Right lobe of liver (tissue), 6 donors: ENCODE data around the gene SBK2. TPM values are rescaled to one million over a fixed set of nuclear protein-coding genes. Genes with fewer than 3 reads are reported as not detected.

Experiments used
- ATAC-seq, 4 donors: fragments of 200-7000 bp; cut with Tn5 transposase; one replicate each; pipeline ENCODE4 v1.9.1; 2020; ENCODE audit warnings: mild to moderate bottlenecking in 4 of 4, moderate library complexity in 4 of 4
- DNase-seq, 3 donors: peaks; one replicate each; pipeline ENCODE4 v3.0.0-alpha.2; 2020
- H3K27ac ChIP-seq, 3 donors: fragments of 200-600 bp; one replicate each; pipeline ENCODE4 v1.8.0; 2022
- H3K27me3 ChIP-seq, 2 donors: fragments of 200-600 bp; one replicate each; pipeline ENCODE4 v1.8.0; 2022
- H3K36me3 ChIP-seq, 4 donors: fragments of 200-600 bp; sonication (generic) in 1 of 4; one replicate each; pipeline versions ENCODE4 v1.5.1 to v1.8.0; 2017 to 2022; ENCODE audit warnings: control low read depth in 1 of 4
- H3K4me1 ChIP-seq, 4 donors: fragments of 200-600 bp; sonication (generic) in 1 of 4; one replicate each; pipeline versions ENCODE4 v1.5.1 to v1.8.0; 2017 to 2022; ENCODE audit warnings: control low read depth in 1 of 4
- H3K4me3 ChIP-seq, 3 donors: fragments of 200-600 bp; one replicate each; pipeline ENCODE4 v1.8.0; 2022
- H3K9me3 ChIP-seq, 4 donors: fragments of 200-600 bp; sonication (generic) in 1 of 4; one replicate each; pipeline versions ENCODE4 v1.5.1 to v1.8.0; 2017 to 2022; ENCODE audit warnings: control low read depth in 1 of 4
- POLR2A ChIP-seq: fragments of 450-650 bp; IDR thresholded peaks from one replicate; pipeline ENCODE4 v1.6.1; 2017; ENCODE audit warnings: antibody characterized with exemption, mild to moderate bottlenecking
- WGBS: methylation state at CpG from one replicate; pipeline ENCODE4 v1.1.6; 2018; ENCODE audit warnings: low coverage, low lambda C conversion rate; ENCODE audit not compliant: insufficient coverage; ENCODE audit errors: missing lambda C conversion rate; 5-methylcytosine and 5-hydroxymethylcytosine counted together
- intact Hi-C, 2 donors: fragments of 100-400 bp; cut with DNase I; formaldehyde crosslinking; loops; one replicate each; pipeline versions ENCODE4 v1.11.2 to v1.14.1; 2022
- total RNA-seq, 6 experiments: library from RNA; depleted of rRNA in 2 of 6; stranded (reverse); fragments of >200 nt in 2 of 6; fragmentation: NEBNext Ultra II Directional in 3 of 6; extraction: Animal tissue kit (Norgen Biotek cat#: 25700) in 3 of 6; gene quantifications; one replicate each; pipeline versions ENCODE4 v1.1.0 to v1.2.4, GENCODE V29; 2016 to 2023
- TF ChIP-seq, protein P1 (sequence below), 4 donors: fragments of 200-600 bp in 3 of 4; fragments of 450-650 bp in 1 of 4; IDR thresholded peaks; one replicate each; pipeline versions ENCODE4 v1.5.1 to v1.8.0; 2016 to 2022; ENCODE audit warnings: antibody characterized with exemption in 4 of 4, mild to moderate bottlenecking in 2 of 4
- donor health status: DM: no; HTN: yes; CAD: no.
- donor health status: DM: no; HTN: no; CAD: no.
- donor health status: DM: no; HTN: no; CAD: no.
- donor health status: DM: no; HTN: yes; CAD: no.
- donor health status: DM: no; HTN: yes; CAD: no.

Gene SBK2
- total RNA-seq, 6 experiments from 2014 or later, result not detected

DNA sequence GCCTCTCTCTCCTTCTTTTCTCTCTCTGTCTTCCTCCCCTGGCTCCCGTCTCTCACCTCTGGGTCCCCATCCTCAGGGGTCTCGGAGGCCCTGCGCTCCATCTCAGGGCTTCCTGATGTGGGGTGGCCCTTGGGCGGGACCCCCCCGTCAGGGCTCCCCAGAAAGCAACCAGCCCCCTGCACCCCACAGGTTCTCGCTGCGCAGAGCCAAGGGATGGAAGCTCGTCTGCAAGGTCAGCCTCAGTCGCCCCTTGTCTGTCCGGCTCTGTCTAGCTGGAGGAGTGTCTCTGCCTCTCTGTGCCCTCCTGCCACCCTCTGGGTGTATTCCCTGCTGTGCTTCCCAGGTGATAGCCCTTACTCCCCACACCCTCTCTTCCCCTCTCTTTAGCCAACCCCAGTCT, 8.5 kb upstream of the SBK2 start, which contains the start of gene SBK3:
SBK3 (minus strand) TSS at position 101 of the 400 bp plus-strand sequence; CDS start at position 101, 0 bp downstream.
- H3K27ac ChIP-seq, result peak within 1 kb of the TSS in 1 of 3 donors; percentile 60
- no peak for TF ChIP-seq POLR2A
- TF ChIP-seq, protein P1, sequence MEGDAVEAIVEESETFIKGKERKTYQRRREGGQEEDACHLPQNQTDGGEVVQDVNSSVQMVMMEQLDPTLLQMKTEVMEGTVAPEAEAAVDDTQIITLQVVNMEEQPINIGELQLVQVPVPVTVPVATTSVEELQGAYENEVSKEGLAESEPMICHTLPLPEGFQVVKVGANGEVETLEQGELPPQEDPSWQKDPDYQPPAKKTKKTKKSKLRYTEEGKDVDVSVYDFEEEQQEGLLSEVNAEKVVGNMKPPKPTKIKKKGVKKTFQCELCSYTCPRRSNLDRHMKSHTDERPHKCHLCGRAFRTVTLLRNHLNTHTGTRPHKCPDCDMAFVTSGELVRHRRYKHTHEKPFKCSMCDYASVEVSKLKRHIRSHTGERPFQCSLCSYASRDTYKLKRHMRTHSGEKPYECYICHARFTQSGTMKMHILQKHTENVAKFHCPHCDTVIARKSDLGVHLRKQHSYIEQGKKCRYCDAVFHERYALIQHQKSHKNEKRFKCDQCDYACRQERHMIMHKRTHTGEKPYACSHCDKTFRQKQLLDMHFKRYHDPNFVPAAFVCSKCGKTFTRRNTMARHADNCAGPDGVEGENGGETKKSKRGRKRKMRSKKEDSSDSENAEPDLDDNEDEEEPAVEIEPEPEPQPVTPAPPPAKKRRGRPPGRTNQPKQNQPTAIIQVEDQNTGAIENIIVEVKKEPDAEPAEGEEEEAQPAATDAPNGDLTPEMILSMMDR (IDR thresholded peaks at IDR 0.05), result no peak
- DNase-seq, result no peak
- 64% methylated on average over 7 of the region's 10 CpGs for WGBS
- no peak within 1 kb of the TSS for H3K4me3 ChIP-seq
- no peaks in the 10 kb centered on the region for H3K9me3 ChIP-seq
- H3K27me3 ChIP-seq, result no peaks in the 10 kb centered on the region
- intact Hi-C loops, result no loop called here
- no peaks in the 10 kb centered on the region for H3K4me1 ChIP-seq
- ATAC-seq, result no peak
- H3K36me3 ChIP-seq, result no peaks in the 10 kb centered on the region

- H3K27ac ChIP-seq, result no peak overlapping the region
- H3K36me3 ChIP-seq, result no peaks in the 10 kb centered on the region
- no peaks in the 10 kb centered on the region for H3K9me3 ChIP-seq
- H3K4me1 ChIP-seq, result no peaks in the 10 kb centered on the region
- 53% methylated on average over 3 of the region's 23 CpGs for WGBS
- DNase-seq (peak in 1 of 3 donors; percentile 41), ATAC-seq (peak in 1 of 4 donors; percentile 57)
- no peak overlapping the region for H3K4me3 ChIP-seq
- no peak for TF ChIP-seq POLR2A
- TF ChIP-seq, protein P1 (IDR thresholded peaks at IDR 0.05), result no peak
- no peaks in the 10 kb centered on the region for H3K27me3 ChIP-seq
- intact Hi-C loops, result no loop called here
These were observed 8.0 kb upstream of the SBK2 start for GRCh38 chr19:55544776-55545439.

DNA sequence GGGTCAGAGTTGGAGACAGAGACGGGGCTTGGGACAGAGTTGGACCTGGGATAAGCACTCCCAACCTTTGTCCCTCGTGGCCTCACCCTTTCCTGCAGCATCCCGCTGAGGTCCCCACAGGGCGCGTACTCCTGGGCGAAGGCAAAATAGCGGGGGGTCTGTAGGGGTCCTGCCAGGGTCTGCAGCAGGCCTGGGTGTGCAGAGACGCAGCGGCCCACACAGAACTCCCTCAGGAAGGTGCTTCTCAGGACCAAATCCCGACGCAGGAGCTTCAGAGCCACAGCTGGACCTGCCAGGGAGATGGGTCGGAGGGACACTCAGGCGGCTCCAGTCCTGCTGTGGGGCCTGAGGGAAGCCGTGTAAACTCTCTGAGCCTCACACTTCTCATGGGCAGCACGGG, 7.1 kb upstream of the SBK2 start:
- Histone ChIP-seq H3K27me3 (no peaks in the 10 kb centered on the region), H3K4me1 (no peaks in the 10 kb centered on the region), H3K36me3 (no peaks in the 10 kb centered on the region), H3K4me3 (no peak overlapping the region), H3K27ac (no peak overlapping the region), H3K9me3 (no peaks in the 10 kb centered on the region)
- no CpG with 5 or more reads among the region's 15 CpGs for WGBS
- intact Hi-C loops, result no loop called here
- DNase-seq (no peak), ATAC-seq (no peak)
- TF ChIP-seq, protein P1 (IDR thresholded peaks at IDR 0.05), result no peak
- TF ChIP-seq POLR2A, result no peak

GRCh38 chr19:55543567-55543966, 6.6 kb upstream of the SBK2 start:
- ATAC-seq, result no peak
- Histone ChIP-seq H3K4me3 (no peak overlapping the region), H3K27me3 (no peaks in the 10 kb centered on the region), H3K27ac (no peak overlapping the region), H3K4me1 (no peaks in the 10 kb centered on the region), H3K36me3 (no peaks in the 10 kb centered on the region), H3K9me3 (no peaks in the 10 kb centered on the region)
- no peak for DNase-seq
- intact Hi-C loops, result no loop called here
- 52% methylated on average over 5 of the region's 5 CpGs for WGBS
- no peak for TF ChIP-seq POLR2A
- TF ChIP-seq, protein P1 (IDR thresholded peaks at IDR 0.05), result no peak
